SU-DHL-6 (cell line): ENCODE measurements around the gene KRT39.

Source experiments
- H2AFZ ChIP-seq: fragments of 200-600 bp; sonication (generic); 2 replicates; pipeline ENCODE4 v1.6.1; 2014; ENCODE audit warnings: low read depth, mild to moderate bottlenecking, moderate library complexity, mixed read lengths, antibody characterized with exemption, low read length; ENCODE audit not compliant: severe bottlenecking
- H3F3A ChIP-seq: fragments of 200-600 bp; shearing (Covaris generic); 2 replicates; pipeline ENCODE4 v1.6.0; 2016; ENCODE audit warnings: antibody characterized with exemption, mild to moderate bottlenecking; ENCODE audit not compliant: insufficient read depth
- H3K27ac ChIP-seq: fragments of 200-600 bp; sonication (generic); 2 replicates; pipeline ENCODE4 v1.5.1; 2016; ENCODE audit warnings: low read depth, mild to moderate bottlenecking, low read length, moderate library complexity, mixed read lengths
- H3K27me3 ChIP-seq: fragments of 200-600 bp; sonication (generic), shearing (Covaris generic); 2 replicates; pipeline ENCODE4 v1.6.0; 2014; ENCODE audit warnings: mild to moderate bottlenecking, low read length
- H3K36me3 ChIP-seq: fragments of 200-600 bp; sonication (generic); 2 replicates; pipeline ENCODE4 v1.6.1; 2014; ENCODE audit warnings: mild to moderate bottlenecking, low read length, mixed read lengths
- H3K4me2 ChIP-seq: fragments of 300-600, 200-600 bp; shearing (Covaris generic), sonication (generic); 2 replicates; pipeline ENCODE4 v1.6.0; 2014; ENCODE audit warnings: low read length, low read depth, mild to moderate bottlenecking; ENCODE audit not compliant: poor library complexity, severe bottlenecking
- H3K4me3 ChIP-seq: fragments of 200-600 bp; sonication (generic); 2 replicates; pipeline ENCODE4 v1.5.1; 2014; ENCODE audit warnings: antibody characterized with exemption, low read length, mild to moderate bottlenecking, mixed read lengths; ENCODE audit not compliant: insufficient read depth, poor library complexity, severe bottlenecking
- H3K79me2 ChIP-seq: fragments of 200-600 bp; sonication (generic); 2 replicates; pipeline ENCODE4 v1.6.1; 2014; ENCODE audit warnings: mild to moderate bottlenecking, low read length, moderate library complexity; ENCODE audit not compliant: insufficient read depth
- H3K9ac ChIP-seq: fragments of 200-600 bp; sonication (generic); 2 replicates; pipeline ENCODE4 v1.7.0; 2014; ENCODE audit warnings: mild to moderate bottlenecking, low read length
- H3K9me2 ChIP-seq: fragments of 200-600 bp; sonication (generic); replicated peaks from 2 replicates; pipeline ENCODE4 v1.6.1; 2014; ENCODE audit warnings: low read length; ENCODE audit not compliant: insufficient read depth
- H3K9me3 ChIP-seq: fragments of 200-600 bp; sonication (generic); 2 replicates; pipeline ENCODE4 v1.6.1; 2014; ENCODE audit warnings: low read length, mixed read lengths; ENCODE audit not compliant: insufficient read depth
- H4K20me1 ChIP-seq: fragments of 200-600 bp; sonication (generic); 2 replicates; pipeline ENCODE4 v1.6.1; 2014; ENCODE audit warnings: low read depth, mild to moderate bottlenecking, antibody characterized with exemption, low read length, moderate library complexity, mixed read lengths
- EZH2phosphoT487 ChIP-seq: fragments of 200-600 bp; sonication (generic), shearing (Covaris generic); conservative IDR thresholded peaks from 2 replicates; pipeline ENCODE4 v1.6.1; 2018; ENCODE audit warnings: mild to moderate bottlenecking, antibody characterized with exemption, low read length, moderate library complexity, mixed read lengths
- TF ChIP-seq, protein P1 (sequence below): fragments of 200-600 bp; sonication (generic); IDR thresholded peaks from one replicate; pipeline ENCODE4 v1.5.1; 2017; ENCODE audit warnings: antibody characterized with exemption, mild to moderate bottlenecking, low read length, moderate library complexity; ENCODE audit not compliant: insufficient read depth, poor library complexity, severe bottlenecking

Gene KRT39

GRCh38 chr17:40980596-40980995 lies 13.8 kb upstream of the KRT39 start:
- Histone ChIP-seq H3K4me3 (no peak overlapping the region), H3K9me2 (no peaks in the 10 kb centered on the region), H3K27me3 (no peaks in the 10 kb centered on the region), H3K9ac (no peak overlapping the region), H3K79me2 (no peaks in the 10 kb centered on the region), H3K4me2 (no peak overlapping the region), H3K36me3 (no peaks in the 10 kb centered on the region), H4K20me1 (no peaks in the 10 kb centered on the region), H3F3A (no peaks in the 10 kb centered on the region), H3K27ac (no peak overlapping the region), H2AFZ (no peak overlapping the region), H3K9me3 (no peaks in the 10 kb centered on the region)
- TF ChIP-seq EZH2phosphoT487: no peak
- TF ChIP-seq, protein P1, sequence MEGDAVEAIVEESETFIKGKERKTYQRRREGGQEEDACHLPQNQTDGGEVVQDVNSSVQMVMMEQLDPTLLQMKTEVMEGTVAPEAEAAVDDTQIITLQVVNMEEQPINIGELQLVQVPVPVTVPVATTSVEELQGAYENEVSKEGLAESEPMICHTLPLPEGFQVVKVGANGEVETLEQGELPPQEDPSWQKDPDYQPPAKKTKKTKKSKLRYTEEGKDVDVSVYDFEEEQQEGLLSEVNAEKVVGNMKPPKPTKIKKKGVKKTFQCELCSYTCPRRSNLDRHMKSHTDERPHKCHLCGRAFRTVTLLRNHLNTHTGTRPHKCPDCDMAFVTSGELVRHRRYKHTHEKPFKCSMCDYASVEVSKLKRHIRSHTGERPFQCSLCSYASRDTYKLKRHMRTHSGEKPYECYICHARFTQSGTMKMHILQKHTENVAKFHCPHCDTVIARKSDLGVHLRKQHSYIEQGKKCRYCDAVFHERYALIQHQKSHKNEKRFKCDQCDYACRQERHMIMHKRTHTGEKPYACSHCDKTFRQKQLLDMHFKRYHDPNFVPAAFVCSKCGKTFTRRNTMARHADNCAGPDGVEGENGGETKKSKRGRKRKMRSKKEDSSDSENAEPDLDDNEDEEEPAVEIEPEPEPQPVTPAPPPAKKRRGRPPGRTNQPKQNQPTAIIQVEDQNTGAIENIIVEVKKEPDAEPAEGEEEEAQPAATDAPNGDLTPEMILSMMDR: no peak

- Histone ChIP-seq H3K4me2 (no peak overlapping the region), H3K27ac (no peak overlapping the region), H3F3A (no peaks in the 10 kb centered on the region), H3K79me2 (no peaks in the 10 kb centered on the region), H3K36me3 (no peaks in the 10 kb centered on the region), H3K9ac (no peak overlapping the region), H3K9me2 (no peaks in the 10 kb centered on the region), H4K20me1 (no peaks in the 10 kb centered on the region), H3K9me3 (no peaks in the 10 kb centered on the region), H3K27me3 (no peaks in the 10 kb centered on the region), H3K4me3 (no peak overlapping the region), H2AFZ (no peak overlapping the region)
- TF ChIP-seq, protein P1: no peak
- no peak for TF ChIP-seq EZH2phosphoT487
These were observed 13.4 kb upstream of the KRT39 start for GRCh38 chr17:40980117-40980516.

GRCh38 chr17:40978575-40979151 lies 11.9 kb upstream of the KRT39 start:
- no peak overlapping the region for H3K27ac ChIP-seq

More at GRCh38 chr17:40978575-40979151, 11.9 kb upstream of the KRT39 start:
- Histone ChIP-seq H3K9ac (no peak overlapping the region), H2AFZ (no peak overlapping the region), H3K9me3 (no peaks in the 10 kb centered on the region), H3F3A (no peaks in the 10 kb centered on the region), H4K20me1 (no peaks in the 10 kb centered on the region), H3K27me3 (no peaks in the 10 kb centered on the region), H3K4me2 (no peak overlapping the region), H3K4me3 (no peak overlapping the region), H3K9me2 (no peaks in the 10 kb centered on the region), H3K79me2 (no peaks in the 10 kb centered on the region), H3K36me3 (no peaks in the 10 kb centered on the region)
- TF ChIP-seq EZH2phosphoT487: no peak
- TF ChIP-seq, protein P1: no peak
